Trophoblast cell (in vitro differentiated cells and primary cell): Measurements from ENCODE around the gene FLNC.

Experiments used
- DNase-seq, 2 donors: peaks; one replicate each; pipeline ENCODE4 v3.0.0-alpha.2; 2016
- H2AFZ ChIP-seq: 2 replicates; pipeline ENCODE4 v1.6.1; 2013; ENCODE audit warnings: low read length, moderate library complexity, mild to moderate bottlenecking; ENCODE audit not compliant: insufficient read depth, poor library complexity
- H2AK5ac ChIP-seq: 2 replicates; pipeline ENCODE4 v1.6.1; 2013; ENCODE audit warnings: mild to moderate bottlenecking, low read length
- H2BK120ac ChIP-seq: 2 replicates; pipeline ENCODE4 v1.6.1; 2013; ENCODE audit warnings: low read length, mild to moderate bottlenecking, moderate library complexity; ENCODE audit not compliant: insufficient read depth, poor library complexity
- H2BK12ac ChIP-seq: 2 replicates; pipeline ENCODE4 v1.6.1; 2013; ENCODE audit warnings: mild to moderate bottlenecking, low read length, moderate library complexity
- H2BK5ac ChIP-seq: 2 replicates; pipeline ENCODE4 v1.6.1; 2013; ENCODE audit warnings: low read length, low read depth, moderate library complexity, mild to moderate bottlenecking; ENCODE audit not compliant: poor library complexity
- H3K14ac ChIP-seq: 2 replicates; pipeline ENCODE4 v1.6.1; 2013; ENCODE audit warnings: mild to moderate bottlenecking, low read length
- H3K18ac ChIP-seq: 2 replicates; pipeline ENCODE4 v1.6.1; 2013; ENCODE audit warnings: mild to moderate bottlenecking, low read length
- H3K23ac ChIP-seq: 2 replicates; pipeline ENCODE4 v1.6.1; 2013; ENCODE audit warnings: low read length
- H3K27ac ChIP-seq: 2 replicates; pipeline ENCODE4 v1.5.1; 2013; ENCODE audit warnings: low read depth, mild to moderate bottlenecking, inconsistent platforms, low read length, moderate library complexity
- H3K27me3 ChIP-seq: 2 replicates; pipeline ENCODE4 v1.6.1; 2013; ENCODE audit warnings: inconsistent platforms, mild to moderate bottlenecking, low read length, moderate library complexity; ENCODE audit not compliant: insufficient read depth
- H3K36me3 ChIP-seq, 2 experiments: 1 replicate in 1 of 2; 2 replicates in 1 of 2; pipeline ENCODE4 v1.6.1; 2013; ENCODE audit warnings: low read length in 2 of 2, mild to moderate bottlenecking in 2 of 2, moderate library complexity in 1 of 2; ENCODE audit not compliant: insufficient read depth in 2 of 2, control insufficient read depth in 1 of 2
- H3K4ac ChIP-seq: 2 replicates; pipeline ENCODE4 v1.6.1; 2013; ENCODE audit warnings: low read depth, mild to moderate bottlenecking, low read length, moderate library complexity
- H3K4me1 ChIP-seq, 2 experiments: 1 replicate in 1 of 2; 2 replicates in 1 of 2; pipeline ENCODE4 v1.6.1; 2013; ENCODE audit warnings: low read length in 2 of 2, mild to moderate bottlenecking in 2 of 2, moderate library complexity in 1 of 2; ENCODE audit not compliant: insufficient read depth in 2 of 2, control insufficient read depth in 1 of 2
- H3K4me2 ChIP-seq: 2 replicates; pipeline ENCODE4 v1.6.1; 2013; ENCODE audit warnings: inconsistent platforms, mild to moderate bottlenecking, low read length, moderate library complexity
- H3K4me3 ChIP-seq: 2 replicates; pipeline ENCODE4 v1.5.1; 2013; ENCODE audit warnings: mild to moderate bottlenecking, low read depth, low read length, inconsistent platforms
- H3K79me1 ChIP-seq: one replicate; pipeline ENCODE4 v1.6.1; 2013; ENCODE audit warnings: low read length
- H3K79me2 ChIP-seq: 2 replicates; pipeline ENCODE4 v1.6.1; 2013; ENCODE audit warnings: low read length, mild to moderate bottlenecking; ENCODE audit not compliant: control insufficient read depth, insufficient read depth, poor library complexity
- H3K9ac ChIP-seq: 2 replicates; pipeline ENCODE4 v1.6.1; 2013; ENCODE audit warnings: mild to moderate bottlenecking, low read length
- H3K9me3 ChIP-seq: 2 replicates; pipeline ENCODE4 v1.6.1; 2013; ENCODE audit warnings: low read depth, mild to moderate bottlenecking, control low read depth, inconsistent platforms, low read length; ENCODE audit not compliant: insufficient read depth
- H4K12ac ChIP-seq: 2 replicates; pipeline ENCODE4 v1.6.1; 2013; ENCODE audit warnings: low read depth, mild to moderate bottlenecking, low read length, moderate library complexity
- H4K8ac ChIP-seq: 2 replicates; pipeline ENCODE4 v1.6.1; 2013; ENCODE audit warnings: low read depth, mild to moderate bottlenecking, low read length, moderate library complexity
- H4K91ac ChIP-seq: one replicate; pipeline ENCODE4 v1.6.1; 2013; ENCODE audit warnings: low read depth, mild to moderate bottlenecking, low read length, moderate library complexity
- WGBS: extraction: QIAGEN DNeasy Blood & Tissue Kit; methylation state at CpG from one replicate; pipeline ENCODE4 v1.1.7; 2013; ENCODE audit warnings: missing lambda C conversion rate; ENCODE audit not compliant: insufficient read length, insufficient coverage; ENCODE audit errors: extremely low coverage; 5-methylcytosine and 5-hydroxymethylcytosine counted together

Gene FLNC

GRCh38 chr7:128837521-128837921 is 7.3 kb downstream of the FLNC start:
- Histone ChIP-seq H3K4me2 (no peak overlapping the region), H3K27me3 (no peaks in the 10 kb centered on the region), H2BK120ac (no peak overlapping the region), H3K18ac (no peak overlapping the region), H3K4ac (no peak overlapping the region), H4K12ac (no peak overlapping the region), H2AFZ (no peak overlapping the region), H3K23ac (no peak overlapping the region), H2BK12ac (no peak overlapping the region), H3K9me3 (peaks cover 1% of the 10 kb centered on the region), H3K79me1 (peaks cover 7% of the 10 kb centered on the region), H2BK5ac (no peak overlapping the region), H4K8ac (no peak overlapping the region), H3K4me1 (peaks cover 5 to 14% of the 10 kb centered on the region in 2 experiments), H3K36me3 (peaks cover 75 to 78% of the 10 kb centered on the region in 2 experiments), H3K14ac (no peak overlapping the region), H3K9ac (no peak overlapping the region), H3K4me3 (no peak overlapping the region), H3K79me2 (peaks cover under 1% of the 10 kb centered on the region), H4K91ac (no peak overlapping the region), H3K27ac (no peak overlapping the region), H2AK5ac (no peak overlapping the region)
- DNase-seq: no peak
- no CpG with 5 or more reads among the region's 16 CpGs for WGBS

DNA sequence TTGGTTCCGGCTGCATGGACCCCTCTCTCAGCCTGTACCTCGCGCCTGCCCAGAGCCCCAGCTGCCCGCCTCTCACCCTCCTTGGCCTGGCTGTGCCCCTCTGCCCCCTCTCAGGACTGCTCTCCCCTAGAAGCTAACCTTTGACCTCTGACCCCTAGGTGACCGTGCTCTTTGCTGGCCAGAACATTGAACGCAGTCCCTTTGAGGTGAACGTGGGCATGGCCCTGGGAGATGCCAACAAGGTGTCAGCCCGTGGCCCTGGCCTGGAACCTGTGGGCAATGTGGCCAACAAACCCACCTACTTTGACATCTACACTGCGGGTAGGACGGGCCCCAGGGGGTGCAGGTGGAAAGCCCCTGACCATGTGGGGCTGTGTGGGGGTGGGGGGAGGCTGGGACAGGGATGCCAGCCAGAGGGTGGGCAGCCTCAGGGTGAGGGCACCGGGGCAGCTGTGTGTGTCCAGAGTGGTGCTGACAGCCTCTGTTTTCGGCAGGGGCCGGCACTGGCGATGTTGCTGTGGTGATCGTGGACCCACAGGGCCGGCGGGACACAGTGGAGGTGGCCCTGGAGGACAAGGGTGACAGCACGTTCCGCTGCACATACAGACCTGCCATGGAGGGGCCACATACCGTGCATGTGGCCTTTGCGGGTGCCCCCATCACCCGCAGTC is 8.0 kb downstream of the FLNC start:
- no CpG with 5 or more reads among the region's 22 CpGs for WGBS
- no peak overlapping the region for H4K91ac ChIP-seq
- no peaks in the 10 kb centered on the region for H3K79me2 ChIP-seq
- no peak overlapping the region for H4K8ac ChIP-seq
- H2BK5ac ChIP-seq: no peak overlapping the region
- no peak overlapping the region for H3K14ac ChIP-seq
- H3K4me1 ChIP-seq: peaks cover 0 to 7% of the 10 kb centered on the region in 2 experiments
- H2BK12ac ChIP-seq: no peak overlapping the region
- H3K23ac ChIP-seq: no peak overlapping the region
- no peak overlapping the region for H3K9ac ChIP-seq
- H3K4me2 ChIP-seq: no peak overlapping the region
- no peak overlapping the region for H3K18ac ChIP-seq
- H2AK5ac ChIP-seq: no peak overlapping the region
- no peak overlapping the region for H3K4me3 ChIP-seq
- no peaks in the 10 kb centered on the region for H3K79me1 ChIP-seq
- H3K27ac ChIP-seq: no peak overlapping the region
- H3K4ac ChIP-seq: no peak overlapping the region
- no peaks in the 10 kb centered on the region for H3K27me3 ChIP-seq
- H4K12ac ChIP-seq: no peak overlapping the region
- no peak for DNase-seq
- H2BK120ac ChIP-seq: no peak overlapping the region
- H3K36me3 ChIP-seq: peaks cover 82 to 85% of the 10 kb centered on the region in 2 experiments
- no peak overlapping the region for H2AFZ ChIP-seq
- peaks cover 1% of the 10 kb centered on the region for H3K9me3 ChIP-seq

DNA sequence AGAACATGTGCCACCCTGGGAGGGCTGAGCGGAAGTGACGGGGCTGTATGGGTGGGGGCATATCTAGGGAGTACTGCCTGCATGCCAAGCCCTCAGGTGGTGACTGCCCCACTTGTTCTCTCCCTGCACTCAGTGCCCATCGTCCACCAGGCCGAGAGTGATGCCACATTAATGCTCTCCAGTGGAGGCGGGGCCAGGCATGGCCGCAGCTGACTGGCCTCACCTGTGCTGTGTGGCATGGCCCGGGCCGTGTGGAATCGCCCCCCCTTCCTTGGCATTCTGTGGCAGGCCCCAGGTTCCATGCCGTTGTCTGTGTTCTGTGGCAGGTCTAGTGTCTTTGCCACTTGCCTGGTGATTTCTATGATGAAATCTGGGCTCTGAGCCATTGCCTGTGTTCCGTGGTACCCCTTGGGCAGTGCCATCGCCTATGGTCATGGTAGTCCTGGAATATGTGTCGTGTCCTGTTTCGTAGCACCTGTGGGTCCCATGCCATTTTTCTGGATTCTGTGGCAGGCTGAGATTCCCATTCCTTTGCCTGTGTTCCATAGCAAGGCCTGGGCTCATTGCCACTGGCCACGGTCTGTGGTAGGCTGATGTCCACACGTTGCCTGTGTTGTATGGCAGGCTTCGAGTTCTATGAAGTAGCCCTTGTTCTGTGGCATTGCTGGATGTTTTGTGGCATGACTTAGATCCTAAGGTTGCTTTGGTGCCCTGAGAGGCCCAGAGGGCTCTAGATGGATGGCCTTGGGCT is 8.9 kb downstream of the FLNC start:
- Histone ChIP-seq H3K9ac (no peak overlapping the region), H2BK12ac (no peak overlapping the region), H2BK5ac (no peak overlapping the region), H4K12ac (no peak overlapping the region), H3K4me3 (no peak overlapping the region), H4K91ac (no peak overlapping the region), H3K4me1 (no peaks in the 10 kb centered on the region), H3K79me2 (no peaks in the 10 kb centered on the region), H2AFZ (no peak overlapping the region), H3K23ac (no peak overlapping the region), H3K36me3 (peaks cover 91 to 94% of the 10 kb centered on the region in 2 experiments), H3K79me1 (no peaks in the 10 kb centered on the region), H2AK5ac (no peak overlapping the region), H3K27ac (no peak overlapping the region), H3K14ac (no peak overlapping the region), H3K27me3 (no peaks in the 10 kb centered on the region), H3K4me2 (no peak overlapping the region), H4K8ac (no peak overlapping the region), H3K4ac (no peak overlapping the region), H2BK120ac (no peak overlapping the region), H3K9me3 (peaks cover 1% of the 10 kb centered on the region), H3K18ac (no peak overlapping the region)
- no CpG with 5 or more reads among the region's 17 CpGs for WGBS
- no peak for DNase-seq

GRCh38 chr7:128839751-128840177 is 9.6 kb downstream of the FLNC start:
- DNase-seq: no peak
- no peak overlapping the region for H3K23ac ChIP-seq
- no peak overlapping the region for H2AK5ac ChIP-seq
- no peak overlapping the region for H3K4ac ChIP-seq
- no peaks in the 10 kb centered on the region for H3K27me3 ChIP-seq
- H3K4me2 ChIP-seq: no peak overlapping the region
- H3K36me3 ChIP-seq: peaks cover 97 to 98% of the 10 kb centered on the region in 2 experiments
- no peak overlapping the region for H4K12ac ChIP-seq
- no peaks in the 10 kb centered on the region for H3K4me1 ChIP-seq
- WGBS: no CpG with 5 or more reads among the region's 13 CpGs
- no peaks in the 10 kb centered on the region for H3K79me1 ChIP-seq
- H3K18ac ChIP-seq: no peak overlapping the region
- no peak overlapping the region for H3K9ac ChIP-seq
- no peak overlapping the region for H2BK12ac ChIP-seq
- H2AFZ ChIP-seq: no peak overlapping the region
- no peak overlapping the region for H3K14ac ChIP-seq
- H2BK120ac ChIP-seq: no peak overlapping the region
- no peak overlapping the region for H4K91ac ChIP-seq
- H4K8ac ChIP-seq: no peak overlapping the region
- no peaks in the 10 kb centered on the region for H3K79me2 ChIP-seq
- no peak overlapping the region for H2BK5ac ChIP-seq
- peaks cover 1% of the 10 kb centered on the region for H3K9me3 ChIP-seq
- H3K4me3 ChIP-seq: no peak overlapping the region
- H3K27ac ChIP-seq: no peak overlapping the region
